ENCODE data around the gene LRP1B.

DNA sequence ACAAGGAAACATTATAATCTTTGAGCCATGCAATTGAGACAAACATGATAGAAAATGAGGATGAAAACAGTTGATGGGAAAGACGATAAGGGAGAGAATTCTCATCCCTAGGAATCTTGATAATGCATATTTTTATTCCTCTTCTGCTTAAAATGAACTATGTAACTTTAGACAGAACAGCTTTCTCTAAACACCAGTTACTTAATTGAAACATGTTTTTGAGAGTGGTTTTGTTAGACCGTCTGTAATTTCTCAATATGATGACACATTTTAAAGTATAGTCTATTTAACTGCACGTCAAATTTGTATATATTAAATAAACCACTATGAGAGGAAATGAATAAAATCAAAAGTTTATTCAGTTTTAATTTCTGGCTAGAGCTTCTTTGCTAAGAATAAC is 1896.7 kb downstream of the LRP1B start:
- TF ChIP-seq CTCF (IDR thresholded peaks at IDR 0.05) (no peak), POLR2A (IDR thresholded peaks at IDR 0.05) (no peak)

Measured in right lobe of liver (tissue), 4 donors.